Measurements from ENCODE around the gene TRPM1.

Gene TRPM1

GRCh38 chr15:31046759-31047359, 54.7 kb downstream of the TRPM1 start:
- DNase-seq: no peak

DNA sequence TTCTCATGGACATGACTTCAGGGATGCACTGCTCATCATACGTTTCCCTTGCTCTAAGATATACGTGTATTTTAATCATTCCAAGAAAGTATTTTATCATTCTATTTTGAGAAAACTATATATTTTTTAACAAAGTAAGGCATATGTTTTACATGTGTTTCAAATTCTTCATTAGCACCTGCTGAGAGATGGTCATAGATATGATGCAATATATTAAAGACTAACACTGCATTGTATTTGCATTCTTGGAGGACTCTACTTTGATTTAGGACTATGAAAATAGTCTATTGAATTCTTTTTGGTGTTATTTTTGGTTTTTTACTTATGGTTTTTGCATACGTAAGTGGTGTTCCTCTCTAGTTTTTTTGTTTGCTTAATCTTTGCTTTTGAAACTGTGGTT, 55.9 kb downstream of the TRPM1 start:
- DNase-seq: no peak

DNA sequence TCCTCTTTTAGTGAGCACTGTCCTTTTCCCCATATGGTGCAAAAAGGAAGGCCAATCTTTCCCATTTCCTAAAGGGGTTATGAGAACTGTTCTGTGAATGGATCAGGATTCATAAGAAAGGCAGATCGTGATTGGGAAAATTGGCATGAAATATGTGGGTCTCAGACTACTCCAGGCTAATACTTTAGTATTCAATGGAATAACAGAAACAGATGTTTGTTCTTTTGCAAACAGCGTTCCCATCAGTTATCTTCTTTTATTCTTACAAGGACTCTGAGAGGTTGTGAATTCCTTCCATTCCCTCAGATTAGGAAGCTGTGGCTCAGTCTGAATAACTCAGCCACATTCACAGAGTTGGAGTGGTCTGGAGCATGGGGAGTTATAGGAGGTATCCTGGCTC, 58.8 kb downstream of the TRPM1 start:
- DNase-seq: no peak

DNA sequence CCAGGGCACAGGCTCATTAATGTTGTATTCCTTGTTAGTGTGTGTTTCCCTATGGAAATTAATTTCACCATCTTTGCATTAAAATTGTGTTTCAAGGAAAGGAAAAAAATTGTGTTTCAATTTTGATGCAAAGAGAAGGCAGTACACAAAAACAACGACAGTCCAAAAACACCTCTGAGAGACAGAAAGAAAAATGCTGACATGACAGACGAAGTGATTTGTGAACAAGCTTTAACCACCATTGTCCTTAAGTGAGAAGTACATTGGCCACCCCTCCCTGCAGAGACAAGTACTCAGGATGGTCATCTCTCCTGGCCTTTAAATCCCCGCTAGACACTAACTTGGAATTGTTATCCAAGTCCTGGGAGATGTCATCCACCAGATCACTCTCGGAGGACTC, 59.9 kb downstream of the TRPM1 start:
- DNase-seq: no peak

DNA sequence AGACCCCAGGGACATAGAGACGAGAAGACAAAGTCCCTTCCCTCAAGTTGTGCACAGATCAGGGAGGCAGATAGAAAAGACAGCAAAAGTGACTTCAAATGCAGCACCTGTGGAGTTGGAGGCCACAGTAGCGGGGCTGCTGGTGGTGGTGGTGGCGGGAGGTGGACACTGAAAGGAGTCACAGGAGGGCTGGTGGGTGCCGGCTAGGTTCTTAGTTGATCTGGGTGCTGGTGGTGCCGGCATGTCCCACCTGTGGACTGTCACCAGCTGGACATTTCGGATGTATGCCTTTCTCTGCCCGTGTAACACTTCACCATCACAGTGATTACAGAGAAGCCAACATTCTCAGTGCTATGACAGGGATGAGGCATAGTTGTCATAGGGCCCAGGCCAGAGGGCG, 60.9 kb downstream of the TRPM1 start:
- no peak for DNase-seq

DNA sequence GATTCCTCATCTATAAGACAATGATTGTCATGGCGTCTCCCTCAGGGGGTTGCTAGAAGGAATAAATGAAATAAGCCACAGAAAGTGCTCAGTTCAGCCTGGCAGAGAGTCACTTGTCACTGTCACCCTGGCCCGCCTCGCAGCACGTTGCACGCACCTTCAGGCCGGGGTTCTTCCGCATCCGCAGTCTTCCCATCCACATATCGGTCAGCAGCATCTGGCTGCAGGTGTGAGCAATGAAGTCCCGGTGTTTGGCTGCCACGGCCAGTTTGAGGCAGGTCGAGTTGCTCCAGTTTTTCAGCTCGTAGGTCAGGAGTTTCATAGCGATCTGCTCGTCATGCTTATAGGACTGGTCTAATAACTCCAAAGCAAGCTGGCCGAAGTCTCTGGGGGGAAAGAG, 61.6 kb downstream of the TRPM1 start:
- DNase-seq: no peak

- no peak for DNase-seq
These were observed 63.6 kb downstream of the TRPM1 start for GRCh38 chr15:31037731-31038477.

DNA sequence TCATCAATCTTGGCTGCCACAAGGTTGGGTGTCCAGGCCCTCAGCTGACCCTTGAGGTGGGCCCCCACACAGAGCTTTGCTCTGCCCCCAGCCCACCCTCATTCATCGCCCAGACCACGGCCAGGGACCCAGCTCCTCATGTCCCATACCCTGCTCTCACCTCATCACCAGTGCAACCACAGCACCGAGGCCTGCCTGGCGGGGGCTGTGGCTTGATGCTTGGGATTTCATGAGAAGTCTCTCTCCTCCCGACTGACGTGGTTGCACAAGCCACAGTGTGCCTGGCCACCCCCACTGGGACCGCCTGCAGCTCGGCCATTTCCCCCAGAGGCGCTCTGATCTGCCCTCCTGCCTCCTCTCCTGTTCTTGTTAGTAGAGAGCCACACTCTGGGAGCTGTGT, 64.7 kb downstream of the TRPM1 start:
- DNase-seq: no peak

DNA sequence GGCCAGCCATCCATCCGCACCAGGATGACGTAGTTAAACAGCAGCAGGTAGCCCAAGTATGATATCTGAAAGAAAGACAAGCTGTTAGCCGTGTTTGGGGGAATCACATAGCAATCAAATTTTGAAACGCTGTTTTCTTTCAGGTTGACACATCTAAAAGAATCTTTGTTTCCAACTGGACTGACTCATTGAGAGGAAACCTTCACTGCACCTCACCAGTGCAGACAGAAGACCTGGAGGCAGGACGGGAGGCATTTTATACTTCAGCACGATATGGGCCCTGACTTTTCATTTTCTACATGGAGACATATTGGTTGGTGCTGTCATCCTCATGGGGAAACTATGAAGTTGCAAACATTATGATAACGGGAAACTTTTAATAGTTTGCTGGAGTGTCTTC, 65.9 kb downstream of the TRPM1 start:
- DNase-seq: no peak

DNA sequence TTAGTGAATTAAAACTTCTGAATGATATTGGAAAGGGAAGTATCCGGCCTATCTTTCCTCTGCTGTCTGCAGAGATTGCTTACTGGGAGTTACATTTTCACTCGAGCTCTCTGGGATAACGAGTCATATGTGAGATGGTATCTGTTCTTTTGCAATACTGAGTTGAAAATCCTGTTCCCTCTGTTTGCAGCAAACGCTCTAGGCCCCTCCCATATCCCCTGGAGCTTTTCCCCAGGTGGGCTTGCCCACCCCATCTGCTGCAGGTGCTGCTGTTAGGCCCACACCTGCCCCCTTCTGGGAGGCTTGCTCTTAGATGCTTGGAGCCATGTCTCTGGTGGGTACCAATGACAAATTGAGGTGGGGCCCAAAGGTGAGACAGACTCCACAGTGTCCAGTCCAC, 67.4 kb downstream of the TRPM1 start:
- no peak for DNase-seq

DNA sequence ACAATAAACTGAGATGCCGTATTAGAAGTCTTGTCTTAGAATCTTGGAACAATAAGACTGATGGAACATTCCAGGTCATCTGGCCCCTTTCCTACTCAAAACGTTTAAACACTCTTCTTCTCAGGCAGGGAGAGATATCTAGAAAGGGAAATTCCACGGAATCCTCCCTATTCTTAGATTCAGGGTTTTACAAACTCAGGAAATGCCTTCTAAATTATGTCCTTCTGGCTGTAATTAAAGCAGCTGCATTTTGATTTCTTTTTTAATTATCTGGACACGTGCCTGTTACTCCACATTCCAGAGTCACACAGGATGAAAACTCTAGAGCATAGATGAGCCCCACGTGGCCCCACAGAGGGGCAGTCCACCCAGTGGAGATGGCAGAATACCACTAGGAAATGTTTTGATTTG, 68.6 kb downstream of the TRPM1 start:
- DNase-seq: no peak

DNA sequence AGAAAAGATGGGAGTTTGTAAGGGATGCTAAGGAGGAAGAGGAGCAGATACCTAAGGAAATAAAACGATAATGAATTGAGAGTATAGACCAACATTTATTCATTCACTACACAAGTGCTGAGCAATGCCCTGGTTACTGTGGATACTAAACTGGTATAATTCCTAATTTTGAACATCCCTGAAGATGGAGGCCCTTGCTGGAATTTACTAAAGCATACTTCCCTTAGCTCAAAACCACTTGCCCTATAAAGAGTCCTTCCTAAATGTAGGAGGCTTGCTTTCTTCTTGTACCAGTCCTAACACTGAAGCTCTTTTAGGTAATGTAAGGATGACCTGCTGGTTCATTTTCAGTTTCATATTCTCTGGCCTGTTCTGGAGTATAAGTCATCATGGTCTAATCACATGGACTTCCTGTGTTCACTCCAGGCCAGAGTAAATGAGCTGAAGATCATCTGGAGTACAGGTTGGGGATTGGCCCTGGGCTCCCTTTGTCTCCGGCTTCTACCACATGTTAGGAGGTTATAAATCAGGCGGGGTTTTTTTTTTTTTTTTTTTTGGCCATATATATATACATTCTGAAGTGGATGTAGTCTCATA, 70.0 kb downstream of the TRPM1 start:
- DNase-seq: no peak

DNA sequence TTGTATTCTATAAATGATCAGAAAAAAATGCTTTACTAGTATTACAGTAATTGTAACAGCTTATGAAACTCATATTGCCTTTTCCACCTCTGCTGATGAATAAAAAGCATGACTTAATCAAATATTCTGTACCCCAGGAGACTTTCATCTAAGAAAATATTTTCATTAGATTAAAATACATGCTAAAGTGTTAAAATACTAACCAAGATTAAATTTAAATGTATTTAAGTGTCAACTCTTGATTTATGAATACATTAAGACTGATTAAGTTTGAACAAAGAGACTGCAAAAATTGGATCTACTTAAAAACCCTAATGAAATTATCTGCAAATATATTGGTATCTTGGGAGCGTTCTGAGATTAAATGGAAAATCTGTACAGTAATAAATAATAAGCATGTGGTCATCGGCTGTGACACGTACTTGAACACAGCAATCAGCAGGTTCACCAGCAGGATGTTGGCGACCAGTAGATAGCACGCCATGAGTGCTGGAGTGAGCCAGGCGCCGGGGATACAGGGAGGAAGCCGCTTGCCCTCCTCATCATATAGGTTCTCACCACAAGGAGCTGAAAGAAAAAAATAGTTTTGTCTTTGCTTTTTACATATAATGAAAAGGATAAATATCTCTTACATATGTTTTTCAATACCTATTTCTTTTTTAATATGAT, 73.5 kb downstream of the TRPM1 start:
- DNase-seq: no peak

GRCh38 chr15:31025996-31026395, 75.5 kb downstream of the TRPM1 start:
- no peak for DNase-seq

GRCh38 chr15:31024979-31025378, 76.5 kb downstream of the TRPM1 start:
- no peak for DNase-seq

GRCh38 chr15:31024330-31024729, 77.2 kb downstream of the TRPM1 start:
- no peak for DNase-seq

DNA sequence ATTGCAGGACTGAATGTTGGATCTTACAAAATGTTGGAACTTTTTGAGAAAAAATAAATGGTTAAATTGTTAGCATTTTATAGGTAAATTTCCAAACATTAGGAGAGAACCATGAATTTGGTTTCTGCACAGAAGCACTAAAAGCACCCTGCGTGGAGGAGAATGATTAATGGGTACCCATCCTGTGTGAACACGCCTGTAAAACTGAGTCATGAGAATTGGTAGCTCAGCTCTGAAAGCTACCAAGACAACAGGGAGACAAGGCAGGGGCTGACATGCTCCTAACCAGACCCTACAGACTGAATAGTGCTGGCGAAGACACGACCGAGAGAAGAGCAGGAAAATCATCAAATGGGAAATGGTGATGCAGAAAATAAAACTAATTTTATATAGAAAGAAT, 77.7 kb downstream of the TRPM1 start:
- no peak for DNase-seq

GRCh38 chr15:31021067-31021665, 80.4 kb downstream of the TRPM1 start:
- no peak for DNase-seq

DNA sequence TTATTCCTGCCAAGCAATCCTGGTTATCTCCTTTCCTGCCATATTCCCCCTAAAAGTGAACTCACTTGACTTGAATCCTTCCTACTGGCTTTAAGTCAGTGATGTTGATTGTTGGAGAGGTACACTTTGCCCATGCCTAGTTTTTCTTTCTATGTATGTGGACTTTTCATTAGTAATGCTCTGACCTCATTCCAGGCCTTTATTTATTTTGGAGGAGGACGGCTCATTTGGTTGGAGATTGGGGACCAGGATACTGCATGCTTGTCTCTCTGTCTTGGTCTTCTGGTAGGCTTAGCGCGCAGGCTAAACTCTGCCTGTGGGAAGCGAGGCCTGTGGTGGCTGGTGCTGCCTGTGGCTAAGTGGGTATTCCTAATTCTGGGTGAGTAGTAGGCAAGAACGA, 81.0 kb downstream of the TRPM1 start:
- no peak for DNase-seq

GRCh38 chr15:31019986-31020385, 81.5 kb downstream of the TRPM1 start:
- DNase-seq: no peak

GRCh38 chr15:31017311-31017710, 84.2 kb downstream of the TRPM1 start:
- no peak for DNase-seq

- DNase-seq: no peak
These were observed 85.0 kb downstream of the TRPM1 start for GRCh38 chr15:31016446-31016915.

DNA sequence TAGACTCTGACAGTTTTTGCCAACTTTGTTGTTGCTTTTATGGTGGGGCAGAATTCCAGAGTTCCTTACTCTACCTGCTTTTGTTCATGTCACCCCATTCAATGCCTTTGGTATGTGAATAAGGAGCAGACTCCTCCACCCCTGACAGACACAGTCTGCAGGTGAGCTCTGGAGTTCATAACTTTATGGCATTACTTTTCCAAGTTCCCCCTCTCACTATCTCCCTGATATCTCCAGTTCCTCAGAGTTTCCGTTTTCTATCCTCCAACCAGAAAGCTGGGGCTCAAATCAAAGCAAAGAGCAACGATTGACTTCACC, 87.0 kb downstream of the TRPM1 start:
- DNase-seq: no peak
